Tibial nerve (tissue), 4 donors: Measurements from ENCODE around the gene EPHX1.
"Not testable (repeated sequence)": the region's sequence is repeated elsewhere in the genome, so short reads cannot be mapped to it uniquely, and the experiment has no call there.

Experiments
- CTCF ChIP-seq, 5 experiments: fragments of 200-600 bp in 3 of 5; fragments of 450-650 bp in 2 of 5; sonication (generic) in 3 of 5; IDR thresholded peaks; one replicate each; pipeline ENCODE4 v1.5.1; 2016 to 2019; ENCODE audit warnings: antibody characterized with exemption in 5 of 5, mild to moderate bottlenecking in 3 of 5, moderate library complexity in 2 of 5
- EP300 ChIP-seq, 2 donors: sonication (generic); formaldehyde crosslinking; IDR thresholded peaks; one replicate each; pipeline ENCODE4 v1.6.1; 2017; ENCODE audit warnings: antibody characterized with exemption in 2 of 2, mild to moderate bottlenecking in 1 of 2
- POLR2A ChIP-seq, 2 donors: fragments of 450-650 bp; IDR thresholded peaks; one replicate each; pipeline ENCODE4 v1.6.1; 2017; ENCODE audit warnings: antibody characterized with exemption in 2 of 2, mild to moderate bottlenecking in 2 of 2, moderate library complexity in 2 of 2

- not testable (repeated sequence) for TF ChIP-seq POLR2A, CTCF, EP300 (IDR thresholded peaks at IDR 0.05)
Observed at GRCh38 chr1:225779165-225779564, 30.8 kb upstream of the EPHX1 start.
